NCI-H446 treated with DMSO at 0.1 percent for 48 hours (cell line): ENCODE data around the gene FGF3.

Experiments
- DNase-seq: peaks from one replicate; lab custom pipeline; 2025; lab: John Stamatoyannopoulos, UW

FGF3 gene

DNA sequence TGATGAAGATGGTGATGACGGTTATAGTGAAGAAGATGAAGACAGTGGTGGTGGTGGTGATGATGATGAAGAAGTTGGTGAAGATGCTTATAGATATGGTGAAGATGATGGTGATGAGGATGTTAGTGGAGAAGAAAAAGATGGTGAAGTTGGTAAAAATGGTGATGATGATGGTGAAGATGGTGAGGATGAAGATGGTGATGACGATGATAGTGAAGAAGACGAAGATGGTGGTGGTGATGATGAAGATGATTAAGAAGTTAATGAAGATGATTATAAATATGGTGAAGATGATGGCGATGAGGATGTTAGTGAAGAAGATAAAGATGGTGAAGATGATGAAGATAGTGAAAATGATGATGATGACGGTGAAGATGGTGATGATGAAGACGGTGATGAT lies 25.2 kb upstream of the FGF3 start:
- DNase-seq: no peak

DNA sequence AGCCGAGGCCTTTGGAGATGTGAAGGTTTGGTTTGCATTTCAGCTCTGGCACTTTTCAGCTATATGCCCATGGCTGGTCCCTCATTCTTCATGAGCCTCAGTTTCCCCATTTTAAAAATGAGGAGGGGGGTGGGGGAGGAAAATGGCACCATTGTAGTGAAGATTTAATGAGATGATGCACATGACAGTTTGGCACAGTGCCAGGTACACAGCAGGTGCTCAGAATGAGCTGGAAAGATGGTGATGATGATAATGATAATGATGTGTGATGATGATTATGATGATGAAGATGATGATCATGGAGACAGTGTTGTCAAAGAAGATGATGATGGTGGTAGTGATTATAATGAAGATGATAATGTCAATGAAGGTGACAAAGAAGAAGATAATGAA lies 24.3 kb upstream of the FGF3 start:
- no peak for DNase-seq

DNA sequence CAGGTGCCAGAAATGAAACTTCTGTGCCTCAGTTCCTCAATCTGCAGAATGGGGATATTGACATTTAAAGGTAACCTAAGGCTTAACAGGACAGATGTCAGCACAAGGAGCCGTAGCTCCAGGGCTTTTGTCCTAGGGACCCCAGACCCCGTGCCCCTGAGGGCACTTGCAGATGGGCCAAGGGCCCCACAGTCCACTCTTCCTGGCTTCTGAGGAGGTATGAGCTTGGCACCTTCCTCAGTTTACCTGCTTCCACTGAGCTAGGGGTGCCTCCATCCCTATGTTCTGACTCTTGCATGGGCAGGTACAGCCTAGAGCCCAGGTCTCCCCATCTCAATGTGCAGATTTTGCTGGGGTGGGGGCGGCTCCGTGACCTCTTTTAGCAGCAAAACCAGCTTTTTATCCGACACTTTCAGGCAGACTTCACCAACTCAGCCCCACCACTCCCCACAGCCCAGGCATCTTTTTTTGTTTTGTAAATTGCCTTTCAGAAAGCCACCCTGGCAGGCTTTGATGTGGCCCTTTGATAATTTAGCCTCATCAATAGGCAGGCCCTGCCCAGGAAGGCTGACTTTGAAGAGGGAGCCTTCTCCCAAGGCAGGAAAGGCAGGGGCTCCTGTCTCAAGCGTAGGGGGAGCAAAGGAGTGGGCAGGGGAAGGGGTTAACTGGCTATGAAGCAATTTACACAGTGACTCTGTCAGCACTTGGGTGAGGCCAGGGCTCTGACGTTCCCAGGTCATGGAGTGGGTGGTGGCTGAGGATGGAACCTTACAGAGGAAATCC lies 23.7 kb upstream of the FGF3 start:
- DNase-seq: no peak

DNA sequence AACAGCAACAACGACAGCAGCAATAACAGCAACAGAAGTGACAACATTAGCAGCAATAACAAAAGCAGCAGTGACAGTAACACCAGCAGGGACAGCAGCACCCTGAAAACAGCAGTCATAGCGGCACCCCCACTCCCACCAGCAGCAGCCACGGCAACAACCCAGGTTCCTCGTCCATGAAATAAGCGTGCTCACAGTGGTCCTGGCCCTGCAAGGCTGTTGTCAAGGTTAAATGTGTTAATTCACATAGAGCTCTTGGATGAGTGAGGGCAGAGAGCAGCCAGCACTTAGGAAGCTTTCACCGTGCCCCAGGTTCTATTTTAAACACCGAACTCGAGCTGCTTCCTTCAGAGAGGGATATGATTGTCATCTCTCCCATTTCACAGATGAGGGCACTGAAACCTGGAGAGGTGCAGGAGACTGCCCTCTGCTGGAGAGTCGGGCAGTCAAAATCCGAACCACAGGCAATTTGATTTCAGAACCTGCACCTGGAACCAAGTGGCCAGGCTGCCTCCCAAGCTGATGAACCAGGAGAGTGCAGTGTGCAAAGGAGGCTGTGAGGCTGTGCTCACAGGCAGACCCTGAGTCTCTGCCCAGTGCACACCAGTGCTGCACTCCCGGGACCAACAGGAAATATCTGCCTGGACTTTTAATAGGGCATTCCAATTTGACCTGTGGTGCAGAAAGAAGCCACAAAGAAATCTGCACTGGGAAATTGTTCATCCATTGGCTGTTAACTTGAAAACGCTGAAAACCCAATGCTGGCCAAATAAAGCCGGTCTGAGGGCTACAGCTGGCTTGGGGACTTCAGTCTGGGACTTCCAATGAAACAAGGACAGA lies 22.9 kb upstream of the FGF3 start:
- no peak for DNase-seq

DNA sequence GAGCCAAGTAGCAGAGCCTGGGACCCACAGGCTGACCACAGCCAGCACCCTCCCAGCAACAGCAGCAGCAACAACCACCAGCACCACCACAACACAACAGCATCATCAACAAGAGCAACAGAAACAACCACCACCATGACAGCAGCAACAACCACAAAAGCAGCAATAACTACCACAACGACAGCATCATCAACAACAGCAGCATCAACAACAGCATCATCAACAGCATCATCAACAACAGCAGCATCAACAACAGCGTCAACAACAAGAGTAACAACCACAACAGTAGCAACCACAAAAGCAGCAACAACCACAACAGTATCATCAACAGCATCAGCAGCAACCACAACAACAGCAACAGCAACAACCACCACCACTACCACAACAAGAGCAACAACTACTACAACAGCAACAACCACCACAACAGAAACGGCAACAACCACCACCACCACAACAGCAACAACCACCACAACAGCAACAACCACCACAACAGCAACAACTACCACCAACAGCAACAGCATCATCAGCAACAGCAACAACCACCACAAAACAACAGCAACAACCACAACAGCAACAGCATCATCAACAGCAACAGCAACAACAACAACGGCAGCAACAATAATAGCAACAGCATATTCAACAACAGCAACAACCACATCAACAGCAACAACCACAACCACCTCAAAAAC lies 22.1 kb upstream of the FGF3 start:
- no peak for DNase-seq

DNA sequence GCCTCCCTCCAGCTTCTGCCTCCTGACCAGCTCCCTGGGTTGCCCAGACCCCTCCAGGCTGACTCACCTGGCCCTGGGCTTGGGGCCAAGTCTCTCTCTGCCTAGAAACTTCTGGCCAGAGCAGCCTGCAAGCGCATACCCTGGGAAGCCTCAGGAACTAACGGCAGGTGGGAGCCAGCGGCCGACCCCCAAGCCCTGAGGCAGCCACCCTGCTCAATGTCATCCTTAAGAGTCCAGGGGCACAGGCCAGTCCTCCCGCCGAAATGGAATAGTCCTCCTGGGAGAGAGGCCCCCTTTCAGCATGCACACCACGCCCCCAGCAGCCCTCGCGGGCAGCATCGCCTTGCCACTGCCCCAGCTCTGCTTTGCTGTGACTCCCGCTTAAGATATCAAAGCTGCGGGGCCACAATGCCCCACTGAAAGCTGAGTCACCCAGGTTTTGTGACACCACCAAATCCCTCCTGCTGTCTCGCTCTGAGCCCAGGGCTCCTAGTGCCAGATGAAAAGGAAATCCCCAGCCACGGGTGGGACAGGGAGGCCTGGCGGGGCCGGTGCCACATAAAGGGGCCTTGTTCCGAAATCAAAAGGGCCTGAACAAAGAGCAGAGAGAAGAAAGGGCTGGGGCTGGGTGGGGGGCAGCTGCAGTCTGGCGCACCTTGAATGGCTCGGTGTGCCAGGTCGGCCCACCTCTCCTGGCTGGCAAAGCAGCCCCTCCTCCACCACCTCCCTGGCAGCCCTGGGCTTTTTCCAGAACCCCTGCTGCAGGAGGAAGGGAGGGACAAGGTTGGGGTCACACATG lies 21.4 kb upstream of the FGF3 start:
- DNase-seq: no peak

DNA sequence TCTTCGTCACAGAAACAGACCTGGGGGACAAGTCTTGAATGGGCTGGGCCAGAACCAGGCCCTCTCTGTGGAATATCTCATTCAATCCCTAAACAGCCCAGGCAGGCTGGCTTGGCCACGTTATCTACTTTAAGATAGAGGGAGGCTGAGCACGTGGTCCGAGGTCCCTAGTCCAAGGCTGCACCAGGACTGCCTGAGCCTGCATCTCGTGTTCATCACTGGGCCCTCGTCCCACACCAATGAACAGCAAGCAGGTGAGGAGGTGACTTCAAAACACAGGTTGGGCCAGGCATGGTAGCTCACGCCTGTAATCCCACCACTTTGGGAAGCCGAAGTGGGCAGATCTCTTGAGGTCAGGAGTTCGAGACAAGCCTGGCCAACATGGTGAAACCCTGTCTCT lies 20.3 kb upstream of the FGF3 start:
- DNase-seq: no peak

DNA sequence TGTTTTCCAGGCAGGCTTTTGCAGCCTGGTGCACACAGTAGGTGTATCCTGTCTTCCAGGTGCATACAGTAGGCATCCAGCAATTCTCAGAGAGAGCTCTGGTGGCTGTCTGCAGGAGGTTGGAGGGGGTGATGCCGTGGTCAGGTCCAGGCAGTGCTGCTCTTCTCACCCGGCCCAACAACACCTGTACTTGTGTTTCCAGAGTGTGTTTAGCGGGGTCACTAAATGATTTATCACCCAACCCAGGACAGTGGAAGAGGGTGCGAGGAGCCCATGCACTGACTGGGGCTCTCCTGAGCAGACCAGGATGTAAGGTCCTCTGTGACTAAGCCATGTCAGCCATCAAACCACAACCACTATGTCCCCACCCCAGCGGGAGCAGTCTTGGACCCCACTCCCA lies 18.6 kb upstream of the FGF3 start:
- no peak for DNase-seq

DNA sequence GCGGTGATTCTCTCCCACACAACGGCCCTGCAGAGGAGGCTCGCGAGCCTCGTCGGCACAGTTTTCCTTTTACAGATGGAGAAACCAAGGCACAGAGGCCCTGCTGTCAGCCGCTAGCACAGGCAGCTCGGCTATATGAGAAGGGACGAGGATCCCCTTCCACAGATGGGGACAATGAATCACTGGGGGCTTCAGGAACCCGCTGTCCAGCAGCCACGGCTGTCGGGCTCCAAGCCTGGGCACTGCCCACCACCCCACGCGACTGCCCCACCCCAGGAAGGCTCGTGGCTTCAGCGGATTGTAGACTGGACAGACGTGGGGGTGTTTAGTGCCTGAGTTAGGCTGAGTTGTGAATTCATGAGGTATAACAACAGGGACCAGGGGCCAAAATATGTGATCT lies 17.2 kb upstream of the FGF3 start:
- DNase-seq: no peak

DNA sequence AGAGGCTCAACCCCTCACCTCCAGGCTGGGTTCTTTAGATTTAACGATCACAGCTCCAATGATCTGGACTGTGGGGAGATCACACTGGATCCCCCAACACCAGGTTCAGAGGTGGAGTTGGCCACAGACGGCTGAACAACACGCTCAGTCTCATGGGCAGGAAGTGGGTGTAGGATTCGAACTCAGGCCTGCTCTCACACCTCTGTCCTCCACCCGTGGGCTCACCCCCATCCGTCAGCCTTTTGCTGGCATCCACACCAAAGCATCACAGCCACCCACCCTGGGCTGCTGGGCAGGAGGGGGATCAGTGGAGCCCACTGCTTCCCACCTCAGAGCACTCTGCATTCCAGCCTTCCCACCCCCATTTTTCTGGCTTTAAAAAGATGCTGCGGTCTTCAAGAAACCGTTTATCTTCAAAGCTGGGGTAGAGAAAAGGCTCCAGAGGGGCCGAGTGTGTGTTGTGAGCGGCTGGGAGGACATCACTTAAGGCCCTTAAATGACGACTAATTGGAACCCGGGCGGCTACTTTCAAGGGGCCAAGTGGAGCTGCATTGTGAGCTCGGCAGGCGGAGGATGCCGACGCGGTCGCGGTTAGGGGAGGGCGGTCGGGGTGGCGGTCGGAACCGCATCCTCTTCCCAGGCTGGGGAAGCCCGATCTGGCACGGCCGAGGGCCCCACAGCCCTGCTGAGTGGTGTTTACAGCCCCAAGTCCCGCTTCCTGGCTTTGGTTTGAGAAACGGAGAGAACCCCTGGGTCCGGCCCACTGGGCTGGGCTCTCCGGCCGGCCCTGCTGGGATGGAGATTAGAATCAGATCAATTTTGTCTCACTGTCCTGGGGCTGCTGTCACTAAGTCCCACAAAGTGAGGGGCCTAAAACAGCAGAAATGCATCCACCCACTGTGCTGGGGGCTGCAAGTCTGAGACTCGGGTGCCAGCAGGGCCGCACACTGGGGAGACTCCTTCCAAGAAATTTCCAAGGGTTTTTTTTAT lies 15.9 kb upstream of the FGF3 start:
- no peak for DNase-seq

DNA sequence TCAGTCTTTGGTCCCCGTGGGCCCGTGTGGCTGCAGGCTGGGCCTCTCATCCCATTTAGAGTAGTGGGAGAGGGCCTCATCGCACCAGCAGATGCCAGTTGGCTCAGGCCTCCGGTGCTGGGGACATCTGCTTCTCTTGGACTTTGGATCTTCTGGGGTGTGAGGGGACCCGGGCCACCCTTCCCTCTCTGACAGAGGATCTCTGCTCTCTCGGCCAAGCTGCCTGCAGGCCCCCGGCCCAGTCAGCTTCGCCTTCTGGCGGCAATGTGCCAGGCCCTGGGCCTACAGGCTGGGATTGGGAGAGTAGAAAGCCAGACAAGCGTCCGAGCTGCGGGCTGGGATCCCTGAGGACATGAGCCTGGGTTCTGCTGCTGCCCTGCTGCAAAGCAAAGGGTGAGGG lies 15.0 kb upstream of the FGF3 start:
- no peak for DNase-seq

DNA sequence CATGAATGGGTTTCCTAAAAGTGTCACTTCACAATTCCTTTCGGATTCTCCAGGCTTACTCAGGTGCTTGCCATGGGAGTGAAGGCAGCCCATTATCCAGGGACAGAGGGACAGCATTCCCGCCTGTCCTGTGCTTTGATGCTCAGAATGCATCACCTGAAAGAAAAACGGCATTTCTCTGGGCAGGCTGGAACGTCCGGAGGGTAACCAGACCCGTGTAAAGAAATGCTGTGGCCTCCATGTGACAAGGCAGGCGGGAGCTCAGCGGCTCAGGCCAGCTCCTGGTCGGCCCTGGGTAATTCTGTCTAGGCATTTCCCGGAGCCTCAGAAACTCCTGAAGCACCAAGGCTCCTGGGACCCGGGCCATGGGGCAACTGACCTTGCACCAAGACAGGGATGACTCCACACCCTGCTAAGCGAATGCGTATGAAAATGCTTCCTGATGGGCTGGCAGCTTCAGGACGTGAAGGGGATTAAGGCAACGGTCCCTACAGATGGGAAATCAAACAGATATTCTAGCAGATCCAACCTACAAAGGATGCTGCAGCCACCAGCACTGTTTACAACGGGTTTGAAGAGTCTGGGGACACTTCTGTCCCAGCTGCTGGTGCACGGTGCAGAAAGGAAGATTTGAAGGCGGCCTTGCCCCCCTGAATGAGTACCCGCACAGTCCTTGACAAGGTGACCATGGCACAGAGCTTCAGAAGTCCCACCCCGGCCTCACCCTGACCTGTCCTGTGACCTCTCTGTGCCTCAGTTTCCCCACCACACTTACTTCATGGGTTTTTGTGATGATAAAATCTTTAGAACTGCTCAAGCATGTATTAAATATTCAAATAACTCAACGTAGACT lies 13.6 kb upstream of the FGF3 start:
- no peak for DNase-seq

DNA sequence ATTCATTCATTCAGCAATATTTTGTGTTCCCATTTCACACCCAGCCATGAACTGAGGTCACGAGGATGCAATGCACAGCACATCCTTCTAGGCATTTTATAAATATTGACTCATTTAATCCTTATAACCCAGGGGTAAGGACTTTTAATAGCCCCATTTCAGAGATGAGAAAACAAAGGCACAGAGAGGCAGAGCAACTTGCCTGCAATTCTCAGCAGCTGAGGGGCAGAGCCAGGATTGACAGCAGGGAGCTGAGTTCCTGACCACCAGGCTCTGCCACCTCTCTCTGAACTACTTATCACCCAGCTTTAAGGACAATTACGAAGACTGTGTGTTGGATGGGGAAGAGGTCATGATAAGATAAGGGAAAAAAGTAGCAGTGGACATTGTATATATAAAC lies 12.8 kb upstream of the FGF3 start:
- DNase-seq: no peak

DNA sequence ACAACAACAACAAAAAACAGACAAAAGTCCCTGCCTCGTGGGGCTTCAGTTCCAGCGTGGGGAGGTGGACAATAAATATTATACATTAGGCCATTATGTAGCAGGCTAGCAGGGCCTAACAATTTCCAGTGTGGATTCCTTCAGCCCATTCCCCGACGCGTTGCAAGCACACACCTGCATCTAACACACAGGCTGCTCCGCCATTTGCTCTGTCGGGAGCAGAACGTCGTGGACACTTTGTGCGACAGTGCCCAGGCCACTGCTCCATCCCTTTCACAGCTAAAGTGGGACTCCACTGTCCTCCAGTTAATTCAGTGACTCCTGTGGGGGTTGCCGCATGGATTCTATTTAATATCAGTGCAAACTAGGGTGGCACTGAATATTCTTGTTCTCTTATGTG lies 10.9 kb upstream of the FGF3 start:
- no peak for DNase-seq

DNA sequence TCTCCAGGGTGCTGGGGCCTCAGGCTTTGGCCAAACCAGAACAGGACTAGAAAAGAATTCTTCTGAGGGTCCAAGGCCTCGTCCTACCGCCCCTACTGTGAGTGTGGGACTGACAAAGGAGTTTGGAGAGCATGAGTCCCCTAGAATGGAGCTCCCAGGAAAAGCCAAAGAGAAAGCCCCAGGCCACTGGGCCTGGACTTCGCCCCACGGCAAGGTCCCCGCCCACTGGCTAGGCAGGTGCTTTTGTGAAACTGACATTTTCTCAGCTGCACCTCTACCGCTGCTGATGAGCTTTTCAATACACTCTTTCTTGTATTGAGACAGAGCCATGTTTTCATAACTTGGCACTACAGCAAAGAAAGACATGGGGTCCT lies 9.7 kb upstream of the FGF3 start:
- DNase-seq: no peak

DNA sequence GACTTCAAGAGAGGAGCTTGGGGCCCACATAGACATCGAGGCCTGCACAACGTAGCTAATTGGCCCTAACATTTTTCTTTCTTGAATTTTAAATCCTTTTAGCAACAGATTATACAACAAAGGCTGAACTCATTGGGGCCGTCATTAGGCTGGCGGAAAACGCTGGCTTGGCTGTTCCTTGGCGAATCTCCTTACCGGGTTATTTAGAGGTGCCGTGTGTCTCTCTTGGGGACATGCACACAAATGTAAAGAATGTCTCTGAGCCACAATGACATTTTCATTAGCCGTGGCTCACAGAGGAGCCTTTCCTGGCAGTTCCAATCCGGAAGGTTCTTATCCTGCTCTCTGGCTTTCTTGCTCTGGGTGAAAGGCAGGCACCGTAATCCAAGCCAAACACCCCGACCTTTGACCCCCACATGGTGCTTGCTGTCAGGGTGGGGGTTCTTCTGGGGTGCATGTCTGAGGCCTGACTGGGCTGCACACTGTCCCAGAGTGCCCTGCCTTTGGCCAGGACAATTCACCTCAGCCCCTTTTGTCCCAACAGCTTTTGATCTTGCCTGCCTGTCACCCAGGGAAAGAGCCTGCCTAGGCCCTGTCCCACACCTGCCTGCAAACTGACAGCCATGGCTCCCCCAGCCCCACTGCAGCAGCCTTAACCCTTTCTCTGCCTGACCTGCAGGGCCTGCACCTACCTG lies 9.2 kb upstream of the FGF3 start:
- no peak for DNase-seq

DNA sequence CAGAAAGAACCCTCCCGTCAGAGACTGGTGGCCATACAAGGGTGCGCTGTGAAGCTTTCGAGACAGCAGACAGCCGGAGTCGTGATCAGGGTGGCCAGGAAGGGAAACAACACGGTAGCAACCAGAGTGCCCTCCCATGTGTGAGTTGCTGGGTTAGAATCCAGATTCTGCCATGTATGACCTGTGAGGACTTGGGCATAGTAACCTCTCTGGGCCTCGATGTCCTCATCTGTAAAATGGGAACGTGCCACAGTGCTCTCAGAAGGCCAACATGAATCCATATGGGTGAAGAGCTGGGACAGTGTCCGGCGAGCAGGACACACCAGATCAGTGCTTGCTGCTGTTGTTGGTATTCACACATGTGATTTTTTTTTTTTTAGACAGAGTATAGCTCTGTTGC lies 7.6 kb upstream of the FGF3 start:
- DNase-seq: no peak

DNA sequence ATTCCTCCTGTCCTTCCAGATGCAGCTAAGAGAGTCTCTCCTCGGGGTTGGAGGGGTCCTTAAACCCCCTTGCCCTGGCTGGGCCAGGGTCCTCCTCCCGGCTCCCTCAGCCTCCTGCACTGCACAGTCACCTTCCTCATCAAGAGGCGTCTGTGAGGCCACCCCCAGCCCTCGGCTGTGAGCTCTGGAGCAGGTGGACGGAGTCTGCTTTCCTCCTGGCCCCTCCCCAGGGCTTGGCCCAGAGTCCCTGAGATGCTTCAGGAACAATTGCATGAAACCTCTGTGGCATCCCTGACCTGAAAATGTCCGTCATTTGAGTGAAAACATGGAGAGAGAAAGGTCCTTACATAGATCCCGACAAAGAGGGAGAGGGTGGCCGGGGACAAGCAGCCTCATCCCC lies 6.7 kb upstream of the FGF3 start:
- DNase-seq: no peak

DNA sequence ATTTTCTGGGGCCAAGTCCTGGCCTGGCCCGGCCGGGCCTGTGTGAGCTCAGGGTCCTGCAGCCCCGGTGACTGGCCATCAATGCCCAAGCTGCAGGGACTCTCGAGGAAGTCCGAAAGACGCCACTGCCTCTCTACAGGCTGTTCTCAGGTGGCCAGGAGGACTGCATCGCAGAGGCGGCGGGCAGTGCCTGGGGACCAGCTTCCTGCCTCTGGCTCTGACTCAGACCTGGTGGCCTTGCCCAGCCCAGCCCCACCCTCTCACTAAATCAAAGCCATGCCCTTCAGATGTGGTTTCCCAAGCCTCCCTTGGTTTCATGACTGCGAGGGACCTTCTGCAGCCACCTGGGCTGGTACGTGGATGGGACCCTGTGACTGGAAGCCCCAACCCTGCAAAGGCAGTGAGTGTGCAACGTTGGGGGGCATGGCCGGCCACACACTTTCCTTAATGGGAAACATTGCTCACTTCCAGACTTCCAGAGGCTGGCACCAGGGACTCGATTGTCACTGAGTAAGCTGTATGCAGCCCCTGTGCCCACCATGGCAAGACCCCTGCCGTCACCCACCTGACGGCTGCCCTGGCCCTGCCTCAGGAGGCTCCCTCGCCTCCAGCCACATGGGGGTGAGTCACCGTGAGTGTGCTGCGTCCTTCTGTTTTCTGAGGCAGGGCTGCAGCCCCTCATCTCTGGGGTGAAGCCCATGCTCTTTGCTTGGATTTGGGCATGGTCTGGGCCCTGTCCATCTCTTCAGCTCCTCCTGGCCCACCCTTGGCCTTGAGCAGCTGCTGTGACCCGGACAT lies 6.0 kb upstream of the FGF3 start:
- DNase-seq: no peak
